G401.6 (cell line): ENCODE measurements around the gene TBC1D3H.
"Not testable (repeated sequence)": the region's sequence is repeated elsewhere in the genome, so short reads cannot be mapped to it uniquely, and the experiment has no call there.

Source experiments
- FAIRE-seq: peaks from 2 replicates; lab custom pipeline; 2012; peaks lifted over from hg19 to GRCh38; lab: Jason Lieb, UNC

TBC1D3H gene

DNA sequence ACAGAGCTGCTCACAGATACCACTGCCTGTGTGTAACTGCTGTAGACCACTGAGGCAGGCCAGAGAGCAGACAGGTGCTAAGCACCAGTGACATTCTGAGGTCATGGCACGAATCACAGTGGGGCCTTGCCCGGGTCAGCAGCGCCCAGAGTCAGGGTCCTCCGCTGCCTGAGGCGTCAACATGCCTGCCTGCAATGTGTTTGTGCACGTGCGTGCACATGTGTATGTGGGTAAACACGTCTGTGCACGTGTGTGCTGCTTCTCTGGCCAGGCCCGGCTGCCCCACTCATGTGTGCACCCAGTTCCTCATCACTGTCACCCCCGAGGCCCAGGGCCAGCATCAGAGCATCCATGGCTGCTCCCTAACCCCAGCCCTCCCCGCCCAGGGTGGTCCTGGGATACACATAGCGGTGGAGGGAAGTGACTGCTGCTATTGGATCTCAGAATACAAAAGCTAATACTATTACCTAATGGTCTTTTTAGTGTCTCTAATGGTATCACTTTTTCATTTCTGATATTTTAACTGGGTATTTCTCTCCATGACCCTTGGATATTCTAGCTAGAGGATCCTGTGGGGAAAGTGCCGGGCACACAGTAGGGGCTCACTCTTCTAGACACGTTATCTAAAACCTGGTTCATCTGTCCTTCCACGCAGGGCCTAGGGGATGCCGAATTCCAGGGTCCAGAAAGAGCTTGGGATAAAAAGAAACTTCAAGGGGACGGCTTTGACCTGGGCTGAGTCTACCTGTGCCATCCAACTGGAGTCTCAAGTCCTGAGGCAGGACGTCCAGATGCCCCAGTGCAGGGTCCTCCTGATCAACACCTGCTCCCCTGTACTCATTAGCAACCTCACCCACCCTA is at the start of gene TBC1D3H:
TSS of gene TBC1D3H (minus strand) at position 51 of the 861 bp plus-strand sequence. CDS start 1,540 bp downstream, outside the sequence.
- not testable (repeated sequence) for FAIRE-seq

DNA sequence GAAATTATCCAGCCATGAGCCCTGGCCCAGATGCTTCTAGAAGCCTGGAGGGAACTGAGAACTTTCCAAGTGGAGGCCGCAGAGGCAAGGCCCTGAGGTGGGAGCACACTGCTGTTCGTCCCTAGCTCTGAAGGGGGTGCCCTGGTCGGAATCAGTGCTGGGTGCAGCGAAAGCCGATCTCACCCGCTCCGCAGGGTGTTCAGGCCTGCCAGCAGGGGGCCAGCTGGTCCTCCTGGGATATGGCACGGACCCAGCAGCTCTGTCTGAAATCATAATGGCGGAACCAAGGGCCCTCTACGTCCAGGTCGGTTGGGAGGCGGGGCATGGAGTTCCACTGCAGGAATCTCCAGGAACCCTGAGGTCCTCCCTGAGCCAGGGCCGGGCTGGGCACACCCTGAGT is 40.7 kb upstream of the TBC1D3H start:
- not testable (repeated sequence) for FAIRE-seq

DNA sequence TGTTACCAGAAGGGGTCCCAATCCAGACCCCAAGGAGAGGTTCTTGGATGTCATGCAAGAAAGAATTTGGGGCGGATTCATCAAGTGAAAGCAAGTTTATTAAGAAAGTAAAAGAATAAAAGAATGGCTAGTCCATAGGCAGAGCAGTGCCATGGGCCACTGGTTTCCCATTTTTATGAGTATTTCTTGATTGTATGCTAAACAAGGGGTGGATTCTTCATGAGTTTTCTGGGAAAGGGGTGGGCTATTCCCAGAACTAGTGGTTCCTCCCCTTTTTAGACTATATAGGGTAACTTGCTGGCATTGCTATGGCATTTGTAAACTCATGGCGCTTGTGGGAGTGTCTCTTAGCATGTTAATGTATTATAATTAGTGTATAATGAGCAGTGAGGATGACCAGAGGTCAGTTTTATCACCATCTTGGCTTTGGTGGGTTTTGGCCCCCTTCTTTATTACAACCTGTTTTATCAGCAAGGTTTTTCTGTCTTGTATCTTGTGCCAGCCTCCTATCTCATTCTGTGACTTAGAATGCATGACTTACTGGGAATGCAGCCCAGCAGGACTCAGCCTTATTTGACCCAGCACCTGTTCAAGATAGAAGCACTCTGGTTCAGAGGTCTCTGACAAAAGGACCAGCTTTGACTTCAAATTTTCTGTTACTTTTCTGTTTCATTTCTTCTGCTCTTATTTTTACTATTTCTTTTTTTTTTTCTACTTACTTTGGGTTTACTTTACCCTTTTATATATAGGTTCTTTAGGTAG is 27.1 kb upstream of the TBC1D3H start:
- FAIRE-seq, result not testable (repeated sequence)

DNA sequence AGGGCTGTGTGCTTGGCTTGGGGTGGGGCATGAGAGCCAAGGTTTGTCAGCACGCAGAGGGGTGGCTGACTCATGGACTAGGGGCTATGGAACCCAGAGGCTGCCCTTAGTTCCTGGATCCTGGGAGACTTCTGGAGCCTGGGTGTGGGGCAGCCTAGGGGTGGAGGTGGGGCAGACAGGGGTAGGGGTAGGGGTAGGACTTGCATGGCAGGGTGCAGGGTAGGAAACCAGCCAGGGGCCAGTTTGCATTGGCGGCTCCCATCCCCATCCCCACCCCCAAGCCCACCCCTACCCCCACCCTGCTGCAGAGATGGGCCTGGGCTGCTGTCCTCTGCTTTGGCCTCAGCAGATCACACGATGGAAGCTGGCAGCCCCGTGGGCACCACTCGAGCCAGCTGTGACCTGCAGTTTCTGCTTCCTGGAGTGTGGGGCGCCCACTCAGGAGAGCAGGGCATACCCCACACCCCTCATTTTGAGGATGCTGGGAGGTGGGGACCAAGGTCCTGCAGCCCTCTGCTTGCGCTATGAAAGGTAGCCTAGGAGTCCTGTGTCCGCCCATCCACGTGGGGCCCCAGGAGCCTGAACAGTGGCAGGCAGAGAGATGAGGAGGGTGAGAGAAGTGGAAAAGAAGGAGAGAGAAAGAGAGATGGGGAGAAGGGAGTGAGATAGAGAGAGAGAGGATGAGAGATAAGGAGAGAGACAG is 2.9 kb upstream of the TBC1D3H start:
- FAIRE-seq, result not testable (repeated sequence)

DNA sequence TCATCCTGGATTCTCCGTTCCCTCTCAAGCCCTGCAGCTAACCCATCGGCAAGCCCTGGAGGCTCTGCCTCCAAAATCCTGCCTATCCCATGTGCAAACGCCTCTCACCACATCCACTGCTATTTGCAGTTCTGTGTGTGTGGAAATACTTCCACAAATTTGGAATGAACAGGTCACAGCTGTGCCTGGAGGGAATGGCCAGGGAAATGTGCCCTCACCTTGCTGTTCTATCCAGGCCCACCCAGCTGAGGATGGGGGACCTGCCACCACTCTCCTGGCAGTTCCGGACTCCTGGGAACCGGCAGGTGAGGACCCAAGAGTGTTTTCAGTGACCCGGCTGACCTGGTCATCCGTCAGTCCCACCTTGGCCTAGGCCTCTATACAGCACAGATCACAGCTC is 12.3 kb downstream of the TBC1D3H start:
- FAIRE-seq, result not testable (repeated sequence)

DNA sequence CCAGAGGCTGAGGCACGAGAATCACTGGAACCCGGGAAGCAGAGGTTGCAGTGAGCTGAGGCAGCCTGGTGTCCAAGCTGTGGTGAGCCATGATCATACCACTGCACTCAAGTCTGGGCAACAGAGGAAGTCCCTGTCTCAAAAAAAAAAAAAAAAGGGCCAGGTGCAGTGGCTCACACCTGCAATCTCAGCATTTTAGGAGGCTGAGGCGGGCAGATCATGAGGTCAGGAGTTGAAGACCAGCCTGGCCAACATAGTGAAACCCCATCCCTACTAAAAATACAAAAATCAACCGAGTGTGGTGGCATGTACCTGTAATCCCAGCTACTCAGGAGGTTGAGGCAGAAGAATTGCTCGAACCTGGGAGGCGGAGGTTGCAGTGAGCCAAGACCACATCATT is 25.7 kb downstream of the TBC1D3H start:
- not testable (repeated sequence) for FAIRE-seq
